ENCODE data around the gene TSTD1.
"Not testable (repeated sequence)": the region's sequence is repeated elsewhere in the genome, so short reads cannot be mapped to it uniquely, and the experiment has no call there.

Gene TSTD1

DNA sequence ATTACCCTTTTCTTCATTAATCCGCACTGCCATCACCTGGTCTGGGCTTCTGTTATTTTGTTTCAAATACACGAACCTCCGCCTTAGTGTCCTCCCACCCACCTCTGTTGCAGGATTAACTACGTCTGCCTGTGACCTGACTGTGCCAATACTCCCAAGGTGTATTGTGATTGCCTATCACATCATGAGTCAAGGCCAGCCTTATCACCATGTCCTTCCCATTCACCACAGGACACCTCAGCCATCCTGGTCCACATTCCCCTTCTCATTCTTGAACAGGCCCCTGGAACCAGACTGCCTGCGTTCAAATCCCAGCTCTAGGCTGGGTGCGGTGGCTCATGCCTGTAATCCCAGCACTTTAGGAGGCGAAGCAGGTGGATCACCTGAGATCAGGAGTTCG lies 32.2 kb downstream of the TSTD1 start:
- no peak for DNase-seq

DNA sequence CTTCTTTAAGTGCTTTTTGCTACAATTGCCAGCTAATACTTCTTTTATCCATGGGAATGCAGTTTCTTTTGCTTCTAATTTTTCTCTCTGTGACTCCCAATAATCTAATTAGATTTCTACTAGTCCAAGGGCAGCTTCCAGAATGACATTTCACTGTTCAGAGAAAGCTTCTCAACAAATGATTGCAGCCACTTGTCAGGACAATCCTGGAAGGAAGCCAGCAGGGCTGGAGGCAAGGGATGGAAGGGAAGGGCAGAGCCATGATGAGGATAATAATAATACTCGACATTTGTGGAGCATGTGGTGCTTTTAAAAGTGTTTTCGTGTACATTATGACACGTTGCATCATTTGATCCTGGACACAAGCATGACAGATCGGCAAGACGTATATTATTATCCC lies 37.2 kb downstream of the TSTD1 start:
- DNase-seq: no peak

DNA sequence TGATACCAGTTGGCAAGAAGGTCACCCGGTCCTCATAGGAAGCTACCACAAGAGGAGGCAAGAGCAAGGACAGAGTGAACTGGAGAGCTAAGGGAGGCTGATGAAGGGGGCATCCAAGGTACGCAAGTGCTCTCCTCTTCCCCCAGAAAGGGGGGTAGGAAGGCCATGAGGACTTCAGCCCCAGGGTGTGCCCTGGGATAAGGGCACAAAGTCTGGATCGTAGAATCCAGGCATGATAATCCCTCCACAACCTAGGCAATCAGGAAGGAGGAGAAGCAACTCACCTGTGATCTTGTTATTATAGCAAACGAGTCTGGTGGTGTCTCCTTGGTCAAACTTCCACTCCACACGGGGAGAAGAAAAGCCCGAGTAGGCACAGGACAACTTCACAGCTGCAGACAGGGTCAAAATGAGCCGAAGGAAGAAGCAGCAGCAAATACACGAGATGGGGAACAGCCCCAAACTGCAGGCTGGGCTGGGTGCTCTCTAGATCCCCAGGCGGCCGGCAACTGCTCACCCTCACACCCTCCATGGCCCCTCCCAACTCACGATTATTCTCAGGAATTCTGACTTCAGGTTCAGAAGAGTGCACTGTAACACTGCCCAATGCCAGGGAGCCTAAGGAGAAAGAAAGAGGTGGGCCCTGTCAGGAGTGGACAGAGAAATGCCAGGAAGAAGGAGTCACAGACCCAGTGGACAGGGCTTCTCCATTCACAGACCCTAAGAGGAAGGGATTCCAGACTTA lies 37.9 kb downstream of the TSTD1 start:
- no peak for DNase-seq

- DNase-seq: no peak
These were observed 39.4 kb downstream of the TSTD1 start for GRCh38 chr1:160999376-160999775.

GRCh38 chr1:160997323-160998038 lies 41.3 kb downstream of the TSTD1 start:
- peak; percentile 73 for DNase-seq

GRCh38 chr1:160996178-160996577 lies 42.6 kb downstream of the TSTD1 start:
- DNase-seq: peak; percentile 73

GRCh38 chr1:160993544-160994193 lies 45.1 kb downstream of the TSTD1 start:
- DNase-seq: peak; percentile 51

DNA sequence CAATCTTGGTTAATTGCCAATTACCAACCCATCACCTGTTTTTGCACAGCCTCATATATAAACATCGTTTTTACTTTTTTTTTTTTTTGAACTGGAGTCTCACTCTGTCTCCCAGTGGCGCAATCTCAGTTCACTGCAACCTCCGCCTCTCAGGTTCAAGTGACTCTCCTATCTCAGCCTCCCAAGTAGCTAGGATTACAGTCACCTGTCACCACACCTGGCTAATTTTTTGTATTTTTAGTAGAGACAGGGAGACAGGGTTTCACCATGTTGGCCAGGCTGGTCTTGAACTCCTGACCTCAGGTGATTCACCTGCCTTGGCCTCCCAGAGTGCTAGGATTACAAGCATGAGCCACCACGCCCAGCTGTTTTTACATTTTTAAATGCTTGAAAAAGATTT lies 46.7 kb downstream of the TSTD1 start:
- DNase-seq: not testable (repeated sequence)
